GM18951 (cell line): ENCODE results near the gene HMX1.

Experiments
- POLR2A ChIP-seq: IDR thresholded peaks from 4 replicates; pipeline ENCODE4 v1.6.1; 2011; ENCODE audit warnings: mild to moderate bottlenecking; ENCODE audit not compliant: insufficient read length, insufficient read depth; ENCODE audit errors: extremely low read depth
- in situ Hi-C: fragments of 300-500 bp; cut with MboI; formaldehyde crosslinking; loops from one replicate; pipeline ENCODE4 v1.12.0; 2022; ENCODE audit warnings: low sequenced_read_pairs, mixed read lengths, inconsistent platforms; ENCODE audit not compliant: unreplicated experiment

HMX1 gene

DNA sequence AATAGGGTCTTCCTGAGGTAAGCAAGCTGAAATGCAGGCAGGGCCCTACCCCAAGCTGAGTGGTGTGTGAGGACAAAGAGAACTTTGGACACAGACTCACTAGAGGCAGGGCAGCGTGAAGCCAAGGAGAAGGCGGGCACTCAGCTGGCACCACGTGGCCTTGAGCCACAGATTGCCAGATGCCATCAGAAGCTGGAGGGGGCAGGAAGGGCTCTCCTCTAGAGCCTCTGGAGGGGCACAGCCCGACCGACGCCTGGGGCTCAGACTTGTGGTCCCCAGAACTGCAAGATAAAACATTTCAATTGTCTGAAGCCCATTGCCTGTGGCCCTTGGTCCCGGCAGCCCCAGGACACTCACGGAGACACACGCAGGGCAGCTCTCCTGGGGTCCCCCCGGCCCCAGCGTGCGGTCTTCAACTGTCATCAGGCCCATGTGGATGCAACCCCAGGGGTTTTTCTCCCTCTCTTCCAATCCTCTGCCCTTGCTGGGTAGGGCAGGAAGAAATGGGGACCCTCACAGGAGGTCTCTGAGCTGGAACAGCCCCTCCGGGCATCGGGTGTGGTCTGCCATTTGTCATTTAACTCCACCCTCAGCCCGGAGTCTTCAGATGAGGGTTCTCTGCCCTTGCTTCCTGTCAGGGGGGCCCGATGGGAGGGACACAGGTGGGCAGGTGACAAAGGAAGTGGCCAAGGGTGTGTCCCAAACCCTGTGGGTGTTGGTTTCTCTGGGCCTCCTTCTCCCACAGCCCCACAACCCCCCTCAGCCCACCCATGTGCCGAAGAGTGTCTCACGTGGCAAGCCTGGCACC, 22.2 kb downstream of the HMX1 start:
- no peak for TF ChIP-seq POLR2A
- in situ Hi-C loops = no loop called here

DNA sequence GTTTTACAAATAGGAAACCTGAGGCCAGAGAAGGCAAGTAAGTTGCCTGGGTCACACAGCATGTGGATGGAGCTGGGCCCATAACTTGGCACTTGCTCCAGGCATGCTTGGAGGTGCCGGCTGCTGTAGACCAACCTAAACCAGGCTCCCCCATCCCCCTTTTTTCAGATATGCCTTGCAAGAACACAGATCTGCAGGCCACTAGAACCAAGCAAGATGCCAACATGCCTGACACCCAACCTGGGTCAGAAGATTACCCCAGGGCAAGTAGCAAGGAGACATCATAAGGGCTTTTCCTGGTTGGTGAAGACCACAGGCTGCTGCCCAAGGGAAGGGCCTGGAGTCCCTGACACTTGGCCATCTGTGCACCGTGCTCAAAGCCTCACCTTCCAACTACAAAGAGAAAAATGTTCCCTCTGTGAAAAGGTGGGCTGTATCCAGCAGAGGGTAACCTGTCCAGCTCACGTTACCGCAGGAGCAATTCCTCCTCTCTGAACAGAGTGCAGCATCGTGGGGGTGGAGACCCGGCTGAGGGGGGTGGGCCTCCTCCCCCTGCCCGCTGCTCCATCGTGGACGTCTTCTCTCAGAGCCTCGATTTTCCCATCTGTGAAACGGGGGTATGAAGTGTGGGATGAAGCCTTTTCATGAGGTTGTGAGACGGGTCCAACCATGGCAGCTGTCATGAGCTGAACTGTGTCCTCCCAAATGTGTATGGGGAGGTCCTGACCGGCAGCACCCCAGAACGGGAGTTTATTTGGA, 23.0 kb downstream of the HMX1 start:
- in situ Hi-C loops = no loop called here
- no peak for TF ChIP-seq POLR2A

DNA sequence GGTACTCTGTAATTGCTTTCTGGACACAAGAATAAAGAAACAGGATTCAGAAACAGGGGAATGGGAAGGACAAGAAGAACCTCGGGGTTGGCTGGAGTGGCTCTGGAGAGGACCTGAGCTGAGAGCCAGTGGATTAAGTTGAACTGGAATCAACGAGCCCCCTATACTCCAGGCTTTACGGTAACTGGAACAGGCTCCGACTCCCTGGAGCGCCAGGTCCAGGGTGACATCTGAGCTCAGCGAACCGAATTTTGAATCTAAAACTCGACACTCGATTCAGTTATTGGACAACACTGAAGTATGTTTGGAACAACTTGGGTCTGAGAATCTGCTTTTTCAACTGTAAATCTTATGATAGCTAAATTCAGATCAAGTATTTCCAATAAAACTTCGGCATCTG, 23.9 kb downstream of the HMX1 start:
- TF ChIP-seq POLR2A = no peak
- in situ Hi-C loops = no loop called here

DNA sequence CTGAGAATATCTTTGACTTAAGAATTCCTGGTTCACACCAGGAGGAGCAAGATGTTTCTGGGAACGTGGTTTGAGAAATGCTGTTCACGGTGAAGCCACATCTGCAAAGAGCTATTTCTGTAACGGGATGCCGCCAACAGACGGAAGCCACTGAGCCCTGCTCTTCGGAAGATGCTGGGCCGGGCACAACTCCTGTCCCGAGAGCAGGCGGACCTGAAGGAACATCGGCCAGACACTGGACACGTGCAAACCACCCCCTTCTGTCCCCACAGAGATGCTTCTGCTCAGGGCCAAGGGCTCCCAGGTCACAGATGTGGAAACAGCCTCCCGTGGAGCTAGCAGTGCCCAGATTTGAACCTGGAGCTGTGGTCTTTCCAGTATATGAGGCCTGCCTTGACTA, 24.3 kb downstream of the HMX1 start:
- no peak for TF ChIP-seq POLR2A
- in situ Hi-C loops = no loop called here

DNA sequence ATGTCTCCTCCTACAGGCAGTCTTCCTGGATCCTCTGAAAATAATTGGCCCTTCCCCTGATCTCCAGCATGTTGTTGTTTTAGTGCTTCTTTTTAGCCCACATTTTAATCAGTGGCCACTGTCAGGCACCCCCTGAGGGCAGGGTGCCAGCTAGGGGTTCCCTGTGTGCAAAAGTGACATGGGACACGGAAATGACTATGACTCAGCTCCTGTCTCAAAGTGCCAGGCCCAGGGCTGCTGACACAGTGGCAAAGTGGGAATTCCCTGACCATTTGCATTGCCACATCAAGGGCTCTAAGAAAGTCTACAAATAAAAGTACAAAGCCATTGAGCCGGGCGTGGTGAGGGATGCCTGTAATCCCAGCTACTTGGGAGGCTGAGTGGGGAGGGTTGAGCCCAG, 24.8 kb downstream of the HMX1 start:
- in situ Hi-C loops = no loop called here
- no peak for TF ChIP-seq POLR2A

DNA sequence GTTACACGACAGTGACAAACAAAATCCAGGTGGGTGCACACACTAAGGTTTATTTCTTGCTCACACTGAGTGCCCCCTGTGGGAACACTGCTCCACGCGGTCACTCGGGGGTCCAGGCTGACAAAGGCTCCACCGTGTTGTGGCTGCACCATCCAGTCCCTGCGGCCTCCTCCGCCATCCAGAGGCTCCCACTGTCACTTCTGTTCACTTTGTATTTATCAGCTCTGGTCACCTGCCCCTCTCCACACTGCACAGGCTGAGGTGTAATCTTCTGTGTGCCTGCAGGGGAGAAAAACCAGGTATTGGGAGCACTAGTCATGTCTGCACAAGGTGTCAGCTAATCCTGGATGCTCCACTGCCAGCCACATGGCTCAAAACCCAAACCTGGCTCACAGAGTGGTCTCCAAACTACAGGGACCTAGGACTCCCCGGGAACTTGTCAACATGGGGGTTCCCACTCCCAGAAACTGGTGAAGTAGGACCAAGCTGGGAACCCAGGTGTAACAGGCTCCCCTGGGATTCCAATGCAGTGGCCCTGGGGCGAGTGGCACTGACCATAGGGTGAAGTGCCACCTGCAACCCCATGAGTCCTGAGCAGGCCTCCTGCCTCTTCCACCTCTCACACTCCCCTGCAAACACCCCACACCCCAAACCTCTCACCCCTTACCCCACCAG, 25.5 kb downstream of the HMX1 start:
- no peak for TF ChIP-seq POLR2A
- in situ Hi-C loops = no loop called here

DNA sequence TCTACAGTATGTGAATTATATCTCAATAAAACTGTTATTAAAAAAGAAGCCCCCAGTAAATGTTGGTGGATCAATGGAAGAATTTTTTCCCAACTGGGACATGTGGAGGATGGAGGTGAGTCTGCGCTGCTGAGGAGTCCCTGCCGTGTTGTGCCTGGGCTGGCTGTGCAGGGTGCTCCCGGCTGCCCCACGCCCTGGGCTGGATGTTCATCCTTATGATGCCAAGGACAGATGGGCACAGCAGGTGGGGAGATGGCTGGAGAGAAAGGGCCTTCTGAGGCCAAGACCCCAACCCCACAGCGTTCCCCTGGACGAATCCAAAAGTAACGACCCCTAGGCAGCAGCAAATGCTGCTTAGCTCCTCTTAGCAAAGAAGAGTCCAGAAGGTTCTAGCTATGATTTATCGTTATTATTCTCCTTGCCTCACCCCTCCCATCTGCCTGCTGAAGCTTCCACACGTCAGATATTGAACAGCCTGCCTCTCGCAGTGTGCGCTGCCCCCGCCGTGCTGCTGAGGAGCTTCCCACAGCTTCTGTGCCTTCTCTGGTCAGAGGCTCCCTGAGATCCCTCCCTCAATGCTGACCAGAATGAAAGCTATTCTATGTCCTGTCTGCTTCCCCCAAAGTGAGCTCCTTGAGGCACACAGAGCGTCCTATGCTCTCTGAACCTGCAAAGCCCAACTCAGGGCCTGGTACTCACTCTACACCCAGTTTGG, 26.5 kb downstream of the HMX1 start:
- no peak for TF ChIP-seq POLR2A

DNA sequence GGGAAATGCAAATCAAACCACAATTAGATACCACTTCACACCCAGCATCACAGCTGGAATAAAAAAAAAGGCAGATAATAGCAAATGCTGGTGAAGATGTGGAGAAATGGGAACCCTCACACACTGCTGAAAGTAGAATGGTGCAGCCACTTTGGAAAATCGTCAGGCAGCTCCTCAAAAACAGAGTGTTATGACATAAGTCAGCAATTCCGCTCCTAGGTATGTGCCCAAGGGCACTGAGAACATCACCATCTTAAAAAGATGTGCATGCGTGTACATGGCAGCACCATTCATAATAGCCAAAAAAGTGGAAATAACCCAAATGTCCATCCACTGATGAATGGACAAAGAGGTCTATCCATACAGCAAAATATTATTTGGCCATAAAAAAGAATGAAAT, 28.0 kb downstream of the HMX1 start:
- in situ Hi-C loops = no loop called here
- no peak for TF ChIP-seq POLR2A

More for the DNA sequence above, 26.5 kb downstream of the HMX1 start:
- in situ Hi-C loops = no loop called here

DNA sequence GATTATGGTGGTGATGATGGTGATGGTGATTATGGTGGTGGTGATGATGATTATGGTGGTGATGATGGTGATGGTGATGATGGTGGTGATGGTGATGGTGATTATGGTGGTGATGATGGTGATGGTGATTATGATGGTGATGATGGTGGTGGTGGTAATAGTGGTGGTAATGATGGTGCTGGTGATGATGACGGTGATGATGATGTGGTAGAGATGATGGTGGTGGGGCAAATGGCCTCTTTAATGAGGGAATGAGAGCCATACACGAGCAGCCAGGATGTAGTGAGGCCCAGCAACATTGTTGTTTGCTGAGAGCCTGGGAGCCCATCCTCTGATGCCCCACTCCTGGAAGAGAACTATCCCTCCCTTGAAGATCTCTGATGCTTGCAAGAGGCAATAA, 29.0 kb downstream of the HMX1 start:
- TF ChIP-seq POLR2A = no peak
- in situ Hi-C loops = no loop called here

DNA sequence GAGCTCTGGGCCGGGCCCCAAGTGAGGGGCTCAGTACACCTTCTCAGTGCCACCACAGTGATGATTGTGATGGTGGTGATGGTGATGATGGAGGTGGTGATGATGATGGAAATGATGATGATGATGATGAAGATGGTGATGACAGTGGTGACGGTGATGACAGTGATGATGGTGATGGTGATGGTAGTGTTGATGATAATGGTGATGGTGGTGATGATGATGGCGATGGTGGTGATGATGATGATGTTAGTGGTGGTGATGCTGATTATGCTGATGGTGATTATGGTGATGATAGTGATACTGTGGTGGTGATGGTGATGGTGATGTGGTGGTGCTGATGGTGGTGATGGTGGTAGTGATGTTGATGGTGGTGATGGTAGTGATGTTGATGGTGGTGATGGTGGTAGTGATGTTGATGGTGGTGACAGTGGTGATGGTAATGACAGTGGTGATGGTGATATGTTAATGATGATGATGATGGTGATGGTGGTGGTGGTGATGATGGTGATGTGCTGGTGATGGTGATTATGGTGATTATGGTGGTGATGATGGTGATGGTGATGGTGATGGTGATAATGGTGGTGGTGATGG, 29.9 kb downstream of the HMX1 start:
- in situ Hi-C loops = no loop called here

DNA sequence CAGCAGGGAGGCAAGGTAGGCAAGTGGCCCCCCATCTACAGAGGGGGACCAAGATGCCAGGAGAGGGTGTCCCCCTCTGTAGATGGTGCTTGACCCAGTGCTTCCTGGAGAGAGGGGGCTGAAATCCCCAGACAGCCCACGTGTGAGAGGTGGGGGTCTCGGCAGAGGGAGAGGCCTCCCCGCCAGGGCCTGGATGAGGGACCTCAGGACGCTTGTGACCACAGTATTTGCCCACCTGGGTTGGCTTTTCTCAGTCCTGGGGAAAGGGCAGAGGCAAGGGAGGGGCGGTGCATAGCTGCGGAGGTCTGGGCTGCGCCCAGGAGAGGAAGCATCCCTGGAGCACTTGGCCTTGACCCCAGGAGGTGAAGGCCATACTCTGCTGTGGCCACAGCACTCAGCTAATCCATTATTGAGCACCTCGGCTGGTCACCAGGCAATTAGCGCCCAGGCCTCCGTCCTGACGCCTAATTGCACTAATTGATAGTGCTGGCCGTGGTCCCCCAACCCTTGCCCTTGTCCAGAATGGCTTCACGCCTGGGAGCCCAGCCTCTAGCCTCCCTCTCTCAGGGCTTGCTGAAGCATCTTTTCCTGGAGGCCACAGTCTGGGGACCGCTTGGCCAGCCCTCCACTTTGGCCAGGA, 30.7 kb downstream of the HMX1 start:
- TF ChIP-seq POLR2A = no peak
- in situ Hi-C loops = no loop called here

More for the DNA sequence above, 29.9 kb downstream of the HMX1 start:
- no peak for TF ChIP-seq POLR2A
